SK-N-SH (cell line): ENCODE measurements around the gene EYA2. TPM values are rescaled to one million over a fixed set of nuclear protein-coding genes. Genes with fewer than 3 reads are reported as not detected.

Experiments
- CTCF ChIA-PET: fragments of 300-600, 350-600 bp; formaldehyde crosslinking; extraction: SDS; loops from one replicate; lab custom pipeline; 2021; lab: Yijun Ruan, JAX
- POLR2A ChIA-PET: fragments of 350-600 bp; sonication (Branson Sonifier 250); formaldehyde crosslinking; extraction: SDS; loops from one replicate; lab custom pipeline; 2020; ENCODE audit warnings: antibody characterized with exemption, inconsistent platforms; lab: Yijun Ruan, JAX
- DNase-seq: peaks from one replicate; pipeline ENCODE4 v3.0.0; 2012
- H2AFZ ChIP-seq: fragments of 200-600 bp; sonication (generic); 2 replicates; pipeline ENCODE4 v1.8.1; 2016; ENCODE audit warnings: antibody characterized with exemption, mild to moderate bottlenecking, low read depth
- H3F3A ChIP-seq: fragments of 200-600 bp; sonication (generic); replicated peaks from 2 replicates; pipeline ENCODE3; 2016; ENCODE audit warnings: antibody characterized with exemption, mild to moderate bottlenecking; ENCODE audit not compliant: insufficient read depth
- H3K27ac ChIP-seq, 2 experiments: fragments of 200-500 bp in 1 of 2; fragments of 200-600 bp in 1 of 2; sonication (Bioruptor generic) in 1 of 2; sonication (generic), shearing (Covaris generic) in 1 of 2; 2 replicates each; pipeline versions ENCODE4 v1.5.1 to v1.6.1; 2014 to 2016; ENCODE audit warnings: low read depth in 2 of 2, inconsistent platforms in 1 of 2, low read length in 1 of 2, mild to moderate bottlenecking in 1 of 2, mixed read lengths in 1 of 2
- H3K27me3 ChIP-seq: fragments of 200-600 bp; sonication (generic), shearing (Covaris generic); 2 replicates; pipeline ENCODE4 v1.6.1; 2016; ENCODE audit warnings: mixed run types; ENCODE audit not compliant: insufficient read depth
- H3K36me3 ChIP-seq, 2 experiments: fragments of 200-500 bp in 1 of 2; fragments of 200-600 bp in 1 of 2; sonication (Bioruptor generic) in 1 of 2; sonication (generic) in 1 of 2; replicated peaks in 1 of 2; 2 replicates each; pipeline versions ENCODE3 to v1.5.1; 2014 to 2016; ENCODE audit warnings: low read length in 1 of 2, mild to moderate bottlenecking in 1 of 2; ENCODE audit not compliant: insufficient read depth in 2 of 2, control insufficient read depth in 1 of 2
- H3K4me1 ChIP-seq, 2 experiments: fragments of 200-500 bp in 1 of 2; fragments of 200-600 bp in 1 of 2; sonication (Bioruptor generic) in 1 of 2; sonication (generic), shearing (Covaris generic) in 1 of 2; 2 replicates each; pipeline versions ENCODE4 v1.5.1 to v1.6.1; 2014 to 2016; ENCODE audit warnings: low read depth in 1 of 2, low read length in 1 of 2, mixed run types in 1 of 2; ENCODE audit not compliant: insufficient read depth in 2 of 2, control insufficient read depth in 1 of 2
- H3K4me2 ChIP-seq: fragments of 200-600 bp; sonication (generic), shearing (Covaris generic); 2 replicates; pipeline ENCODE4 v1.6.1; 2017; ENCODE audit warnings: mixed run types
- H3K4me3 ChIP-seq, 2 experiments: fragments of 200-500 bp in 1 of 2; fragments of 200-600 bp in 1 of 2; sonication (Bioruptor generic) in 1 of 2; sonication (generic), shearing (Covaris generic) in 1 of 2; 2 replicates each; pipeline versions ENCODE4 v1.5.1 to v1.8.1; 2014 to 2016; ENCODE audit warnings: low read depth in 2 of 2, inconsistent platforms in 1 of 2, low read length in 1 of 2, mild to moderate bottlenecking in 1 of 2, mixed read lengths in 1 of 2, moderate library complexity in 1 of 2
- H3K79me2 ChIP-seq: fragments of 200-600 bp; sonication (generic); 2 replicates; pipeline ENCODE4 v1.8.1; 2017; ENCODE audit warnings: mild to moderate bottlenecking; ENCODE audit not compliant: insufficient read depth
- H3K9ac ChIP-seq: fragments of 200-600 bp; sonication (generic); 2 replicates; pipeline ENCODE4 v1.6.1; 2017; ENCODE audit warnings: mixed run types
- H3K9me2 ChIP-seq: fragments of 200-600 bp; sonication (generic); 2 replicates; pipeline ENCODE4 v1.6.1; 2017; ENCODE audit warnings: mixed run types
- H3K9me3 ChIP-seq: fragments of 200-600 bp; sonication (generic); 2 replicates; pipeline ENCODE4 v1.6.1; 2017; ENCODE audit warnings: mixed run types, mild to moderate bottlenecking, moderate library complexity
- H4K20me1 ChIP-seq: fragments of 200-600 bp; sonication (generic); 2 replicates; pipeline ENCODE4 v1.6.1; 2017; ENCODE audit warnings: mild to moderate bottlenecking, mixed run types; ENCODE audit not compliant: insufficient read depth
- CHD2 ChIP-seq: fragments of 150-350 bp; IDR thresholded peaks from 2 replicates; pipeline ENCODE4 v1.6.1; 2018; ENCODE audit warnings: low read length; ENCODE audit not compliant: partially characterized antibody
- ELF1 ChIP-seq: IDR thresholded peaks from 2 replicates; pipeline ENCODE4 v1.4.0; 2012
- EZH2phosphoT487 ChIP-seq: fragments of 200-600 bp; sonication (generic); IDR thresholded peaks from 2 replicates; pipeline ENCODE4 v1.6.1; 2017; ENCODE audit warnings: low read depth, mixed run types, mild to moderate bottlenecking, antibody characterized with exemption, moderate library complexity, borderline replicate concordance
- FOSL2 ChIP-seq: IDR thresholded peaks from 2 replicates; pipeline ENCODE4 v1.4.0; 2012; ENCODE audit warnings: low read depth, mild to moderate bottlenecking, moderate library complexity, borderline replicate concordance
- GABPA ChIP-seq: IDR thresholded peaks from 2 replicates; pipeline ENCODE4 v1.4.0; 2012; ENCODE audit warnings: low read depth, mild to moderate bottlenecking
- GATA2 ChIP-seq: sonication (generic); formaldehyde crosslinking; IDR thresholded peaks from 2 replicates; pipeline ENCODE4 v1.5.0; 2020; ENCODE audit warnings: mild to moderate bottlenecking, missing genetic modification reagents
- JUND ChIP-seq: IDR thresholded peaks from 2 replicates; pipeline ENCODE4 v1.4.0; 2012
- RAD21 ChIP-seq: IDR thresholded peaks from 2 replicates; pipeline ENCODE4 v1.6.1; 2012; ENCODE audit warnings: mild to moderate bottlenecking, low read length
- RCOR1 ChIP-seq: fragments of 150-350 bp; IDR thresholded peaks from 2 replicates; pipeline ENCODE4 v1.6.1; 2017; ENCODE audit warnings: antibody characterized with exemption, low read length
- RXRA ChIP-seq: IDR thresholded peaks from 2 replicates; pipeline ENCODE4 v1.4.0; 2012; ENCODE audit warnings: low read depth, mild to moderate bottlenecking, borderline replicate concordance
- SIN3A ChIP-seq: IDR thresholded peaks from 2 replicates; pipeline ENCODE4 v1.6.1; 2012; ENCODE audit warnings: low read depth, mild to moderate bottlenecking, low read length, moderate library complexity, borderline replicate concordance
- SMC3 ChIP-seq: IDR thresholded peaks from 2 replicates; pipeline ENCODE4 v1.6.1; 2012; ENCODE audit warnings: low read depth, low read length, improper control_type of control experiment
- TCF12 ChIP-seq: IDR thresholded peaks from 2 replicates; pipeline ENCODE4 v1.4.0; 2012
- TEAD4 ChIP-seq: IDR thresholded peaks from 2 replicates; pipeline ENCODE4 v1.4.0; 2012; ENCODE audit warnings: mild to moderate bottlenecking, borderline replicate concordance; ENCODE audit not compliant: insufficient read depth
- YY1 ChIP-seq: IDR thresholded peaks from 2 replicates; pipeline ENCODE4 v1.4.0; 2012; ENCODE audit warnings: low read depth, mild to moderate bottlenecking
- WGBS: methylation state at CpG from one replicate; pipeline ENCODE4 v1.1.6; 2017; ENCODE audit warnings: low lambda C conversion rate; 5-methylcytosine and 5-hydroxymethylcytosine counted together
- polyA plus RNA-seq, 3 experiments: library from polyadenylated mRNA; depleted of rRNA; stranded (reverse); fragments of >200 nt; gene quantifications; 2 replicates each; pipeline ENCODE4 v1.2.3, GENCODE V29; 2012
- TF ChIP-seq, protein P1 (sequence below): IDR thresholded peaks from 2 replicates; pipeline ENCODE4 v1.4.0; 2012; ENCODE audit warnings: low read depth, borderline replicate concordance
- TF ChIP-seq, protein P2 (sequence below): IDR thresholded peaks from 2 replicates; pipeline ENCODE4 v1.4.0; 2012; ENCODE audit warnings: low read depth
- TF ChIP-seq, protein P3 (sequence below): fragments of 200-600 bp; sonication (generic); IDR thresholded peaks from 2 replicates; pipeline ENCODE4 v1.6.1; 2017; ENCODE audit warnings: antibody characterized with exemption, mild to moderate bottlenecking, moderate library complexity
- TF ChIP-seq, protein P4 (sequence below): IDR thresholded peaks from 2 replicates; pipeline ENCODE4; 2012

EYA2 gene
- polyA plus RNA-seq, 1 of the 3 experiments (the other 2 are of a cell fraction), result 0.05 TPM

DNA sequence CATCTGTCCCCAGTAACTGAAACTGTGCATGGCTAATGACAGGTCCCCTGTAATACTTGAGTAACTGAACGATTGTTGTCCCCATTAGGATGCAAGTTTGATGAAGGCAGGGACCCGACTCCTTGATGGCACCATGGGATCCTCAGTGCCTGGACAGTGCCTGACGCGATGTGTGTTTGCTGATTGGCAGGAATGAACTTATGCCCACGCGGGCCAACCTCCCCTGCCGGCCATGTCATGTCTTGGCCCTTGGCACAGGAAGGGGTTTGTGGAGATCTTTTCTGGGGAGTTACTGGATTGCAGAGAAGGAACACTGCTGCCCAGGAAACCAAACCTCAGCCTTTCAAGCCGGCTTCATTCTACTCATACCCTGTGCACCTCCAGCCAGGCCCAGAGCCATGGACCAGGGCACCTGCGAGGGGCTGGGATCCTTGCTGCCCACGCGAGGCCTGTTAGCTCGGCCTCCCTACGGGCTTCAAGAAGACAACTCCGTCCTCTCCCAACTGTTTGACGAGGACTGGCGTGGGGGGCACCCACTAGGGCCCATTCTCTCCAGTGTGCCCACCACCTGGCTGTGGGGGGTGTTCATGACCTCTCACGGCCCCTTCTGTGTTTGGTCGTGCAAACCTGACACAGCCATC, 314.0 kb downstream of the EYA2 start:
- H3K4me3 ChIP-seq, result no peak overlapping the region
- no peak for TF ChIP-seq ELF1
- TF ChIP-seq CHD2, result no peak
- no peak for TF ChIP-seq RCOR1
- TF ChIP-seq, all 33 proteins: peak for 0
- no peak overlapping the region for H2AFZ ChIP-seq
- H3K79me2 ChIP-seq, result peaks cover 4% of the 10 kb centered on the region
- ChIA-PET POLR2A (interaction anchor here (0.6 kb wide), 1 partner anchor 415 kb away, joined by 3 read pairs; no protein-coding TSS in a partner anchor), CTCF (interaction anchor here (1.2 to 16.2 kb wide), 7 partner anchors 9 to 175 kb away, joined by 3 to 323 read pairs (median 7); no protein-coding TSS in a partner anchor)
- H3F3A ChIP-seq, result peaks cover 5% of the 10 kb centered on the region
- no peaks in the 10 kb centered on the region for H3K27me3 ChIP-seq
- H3K9me3 ChIP-seq, result no peaks in the 10 kb centered on the region
- H3K36me3 ChIP-seq, result peaks cover 35 to 49% of the 10 kb centered on the region in 2 experiments
- no peak overlapping the region; a peak in 1 of 4 replicates for H3K27ac ChIP-seq
- no peak for DNase-seq
- WGBS, result 92% methylated on average over 11 of the region's 18 CpGs
- no peaks in the 10 kb centered on the region for H3K9me2 ChIP-seq
- H4K20me1 ChIP-seq, result no peaks in the 10 kb centered on the region
- H3K4me2 ChIP-seq, result no peak overlapping the region
- H3K9ac ChIP-seq, result no peak overlapping the region
- H3K4me1 ChIP-seq, result peaks cover 0 to 3% of the 10 kb centered on the region in 2 experiments; a peak in 1 of 4 replicates

DNA sequence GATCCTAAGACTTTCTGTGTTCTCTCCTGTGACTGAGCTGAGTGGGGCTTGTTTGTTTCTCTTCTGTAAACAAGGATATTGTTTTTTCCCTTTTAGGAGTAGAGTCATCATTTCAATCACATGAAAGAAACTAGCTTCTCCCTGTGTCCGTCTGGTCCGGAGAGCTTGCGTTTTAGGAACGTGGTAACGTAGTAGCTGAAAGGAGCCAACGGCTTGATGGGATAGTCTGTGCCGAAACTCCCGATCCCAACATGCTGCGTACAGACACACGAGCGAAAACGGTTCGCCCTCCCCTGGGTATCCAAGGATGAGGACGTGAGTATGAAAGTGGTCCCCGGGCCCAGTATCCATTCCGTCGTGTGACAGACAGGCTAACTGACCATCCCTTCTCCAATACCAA, 315.3 kb downstream of the EYA2 start:
- Histone ChIP-seq H3K27me3 (no peaks in the 10 kb centered on the region), H3K9me3 (no peaks in the 10 kb centered on the region), H3F3A (peaks cover 5% of the 10 kb centered on the region), H3K4me3 (no peak overlapping the region), H2AFZ (no peak overlapping the region), H4K20me1 (no peaks in the 10 kb centered on the region), H3K9me2 (no peaks in the 10 kb centered on the region), H3K36me3 (peaks cover 49 to 53% of the 10 kb centered on the region in 2 experiments), H3K79me2 (peaks cover 17% of the 10 kb centered on the region), H3K4me2 (no peak overlapping the region), H3K4me1 (peaks cover 0 to 3% of the 10 kb centered on the region in 2 experiments; a peak in 1 of 4 replicates), H3K9ac (no peak overlapping the region), H3K27ac (no peak overlapping the region)
- 95% methylated on average over 17 of the region's 17 CpGs for WGBS
- ChIA-PET POLR2A (no interaction called here), CTCF (interaction anchor here (1.2 to 1.6 kb wide), 4 partner anchors 11 to 174 kb away, joined by 3 to 7 read pairs (median 4); no protein-coding TSS in a partner anchor)
- TF ChIP-seq, protein P1, sequence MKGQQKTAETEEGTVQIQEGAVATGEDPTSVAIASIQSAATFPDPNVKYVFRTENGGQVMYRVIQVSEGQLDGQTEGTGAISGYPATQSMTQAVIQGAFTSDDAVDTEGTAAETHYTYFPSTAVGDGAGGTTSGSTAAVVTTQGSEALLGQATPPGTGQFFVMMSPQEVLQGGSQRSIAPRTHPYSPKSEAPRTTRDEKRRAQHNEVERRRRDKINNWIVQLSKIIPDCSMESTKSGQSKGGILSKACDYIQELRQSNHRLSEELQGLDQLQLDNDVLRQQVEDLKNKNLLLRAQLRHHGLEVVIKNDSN, result no peak
- TF ChIP-seq GATA2 (CRISPR knock-in tag), result no peak
- no peak for TF ChIP-seq RXRA
- TF ChIP-seq TEAD4, result no peak
- TF ChIP-seq, protein P2, sequence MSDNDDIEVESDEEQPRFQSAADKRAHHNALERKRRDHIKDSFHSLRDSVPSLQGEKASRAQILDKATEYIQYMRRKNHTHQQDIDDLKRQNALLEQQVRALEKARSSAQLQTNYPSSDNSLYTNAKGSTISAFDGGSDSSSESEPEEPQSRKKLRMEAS, result no peak
- no peak for TF ChIP-seq RCOR1
- TF ChIP-seq SIN3A, result no peak
- TF ChIP-seq, protein P3, sequence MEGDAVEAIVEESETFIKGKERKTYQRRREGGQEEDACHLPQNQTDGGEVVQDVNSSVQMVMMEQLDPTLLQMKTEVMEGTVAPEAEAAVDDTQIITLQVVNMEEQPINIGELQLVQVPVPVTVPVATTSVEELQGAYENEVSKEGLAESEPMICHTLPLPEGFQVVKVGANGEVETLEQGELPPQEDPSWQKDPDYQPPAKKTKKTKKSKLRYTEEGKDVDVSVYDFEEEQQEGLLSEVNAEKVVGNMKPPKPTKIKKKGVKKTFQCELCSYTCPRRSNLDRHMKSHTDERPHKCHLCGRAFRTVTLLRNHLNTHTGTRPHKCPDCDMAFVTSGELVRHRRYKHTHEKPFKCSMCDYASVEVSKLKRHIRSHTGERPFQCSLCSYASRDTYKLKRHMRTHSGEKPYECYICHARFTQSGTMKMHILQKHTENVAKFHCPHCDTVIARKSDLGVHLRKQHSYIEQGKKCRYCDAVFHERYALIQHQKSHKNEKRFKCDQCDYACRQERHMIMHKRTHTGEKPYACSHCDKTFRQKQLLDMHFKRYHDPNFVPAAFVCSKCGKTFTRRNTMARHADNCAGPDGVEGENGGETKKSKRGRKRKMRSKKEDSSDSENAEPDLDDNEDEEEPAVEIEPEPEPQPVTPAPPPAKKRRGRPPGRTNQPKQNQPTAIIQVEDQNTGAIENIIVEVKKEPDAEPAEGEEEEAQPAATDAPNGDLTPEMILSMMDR, result no peak
- TF ChIP-seq SMC3, result no peak
- no peak for TF ChIP-seq EZH2phosphoT487
- TF ChIP-seq, protein P4, sequence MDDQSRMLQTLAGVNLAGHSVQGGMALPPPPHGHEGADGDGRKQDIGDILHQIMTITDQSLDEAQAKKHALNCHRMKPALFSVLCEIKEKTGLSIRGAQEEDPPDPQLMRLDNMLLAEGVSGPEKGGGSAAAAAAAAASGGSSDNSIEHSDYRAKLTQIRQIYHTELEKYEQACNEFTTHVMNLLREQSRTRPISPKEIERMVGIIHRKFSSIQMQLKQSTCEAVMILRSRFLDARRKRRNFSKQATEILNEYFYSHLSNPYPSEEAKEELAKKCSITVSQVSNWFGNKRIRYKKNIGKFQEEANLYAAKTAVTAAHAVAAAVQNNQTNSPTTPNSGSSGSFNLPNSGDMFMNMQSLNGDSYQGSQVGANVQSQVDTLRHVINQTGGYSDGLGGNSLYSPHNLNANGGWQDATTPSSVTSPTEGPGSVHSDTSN, result no peak
- TF ChIP-seq TCF12, result no peak
- TF ChIP-seq ELF1, result no peak
- no peak for TF ChIP-seq YY1
- TF ChIP-seq FOSL2, result no peak
- no peak for TF ChIP-seq JUND
- TF ChIP-seq GABPA, result no peak
- TF ChIP-seq RAD21, result no peak
- DNase-seq, result no peak
